Iris pigment epithelial cell (primary cell): ENCODE measurements around the gene PCNX2.

Experiments
- DNase-seq: peaks from one replicate; pipeline ENCODE4 v3.0.0-alpha.2; 2011; ENCODE audit warnings: low read depth

The PCNX2 gene

GRCh38 chr1:233295237-233295974 is at the start of gene PCNX2:
Gene PCNX2, minus strand, starts transcription at chr1:233295725. Its CDS starts 247 bp downstream, at chr1:233295478.
- peak; percentile 58 for DNase-seq

- no peak for DNase-seq
These were observed 47.7 kb upstream of the PCNX2 start for GRCh38 chr1:233343262-233343661.

GRCh38 chr1:233342086-233342485 is 46.6 kb upstream of the PCNX2 start:
- no peak for DNase-seq

- DNase-seq = no peak
These were observed 45.5 kb upstream of the PCNX2 start for GRCh38 chr1:233340966-233341516.

- no peak for DNase-seq
These were observed 44.6 kb upstream of the PCNX2 start for GRCh38 chr1:233340031-233340555.

GRCh38 chr1:233338102-233338501 is 42.6 kb upstream of the PCNX2 start:
- DNase-seq = no peak

GRCh38 chr1:233337505-233337904 is 42.0 kb upstream of the PCNX2 start:
- DNase-seq = no peak

GRCh38 chr1:233336554-233337456 is 41.3 kb upstream of the PCNX2 start:
- DNase-seq = no peak

GRCh38 chr1:233334092-233334491 is 38.6 kb upstream of the PCNX2 start:
- no peak for DNase-seq

- no peak for DNase-seq
These were observed 37.6 kb upstream of the PCNX2 start for GRCh38 chr1:233333086-233333485.

- no peak for DNase-seq
These were observed 36.4 kb upstream of the PCNX2 start for GRCh38 chr1:233331676-233332519.

GRCh38 chr1:233328142-233328921 is 32.8 kb upstream of the PCNX2 start:
- DNase-seq = peak; percentile 15

- peak; percentile 5 for DNase-seq
These were observed 32.2 kb upstream of the PCNX2 start, which contains the start of gene MAP3K21 for GRCh38 chr1:233327651-233328141. Gene MAP3K21, plus strand, starts transcription at chr1:233327724. Its CDS starts 305 bp downstream, at chr1:233328029.

GRCh38 chr1:233326811-233327650 is 31.5 kb upstream of the PCNX2 start:
- peak; percentile 3 for DNase-seq

GRCh38 chr1:233326319-233326718 is 30.8 kb upstream of the PCNX2 start:
- DNase-seq = no peak

GRCh38 chr1:233323718-233324117 is 28.2 kb upstream of the PCNX2 start:
- DNase-seq = no peak

- DNase-seq = no peak
These were observed 24.5 kb upstream of the PCNX2 start for GRCh38 chr1:233320023-233320422.

- DNase-seq = no peak
These were observed 23.7 kb upstream of the PCNX2 start for GRCh38 chr1:233319272-233319671.

GRCh38 chr1:233316473-233316872 is 20.9 kb upstream of the PCNX2 start:
- no peak for DNase-seq
